ENCODE data around the gene SH3BP1.
"Not testable (repeated sequence)": the region's sequence is repeated elsewhere in the genome, so short reads cannot be mapped to it uniquely, and the experiment has no call there.

Gene SH3BP1

GRCh38 chr22:37675930-37676735, 36.7 kb downstream of the SH3BP1 start:
- no peak for DNase-seq (ENCODE audit: low read depth in 2 of 3, low spot score in 1 of 3)

- peak; percentile 89 to 94 (median 90) for DNase-seq (ENCODE audit: low read depth in 2 of 3, low spot score in 1 of 3)
These were observed 37.4 kb downstream of the SH3BP1 start for GRCh38 chr22:37676736-37677492.

- no peak for DNase-seq (ENCODE audit: low read depth in 2 of 3, low spot score in 1 of 3)
These were observed 38.1 kb downstream of the SH3BP1 start for GRCh38 chr22:37677493-37677974.

- no peak for DNase-seq (ENCODE audit: low read depth in 2 of 3, low spot score in 1 of 3)
These were observed 38.9 kb downstream of the SH3BP1 start for GRCh38 chr22:37678372-37678771.

- DNase-seq (ENCODE audit: low read depth in 2 of 3, low spot score in 1 of 3), result no peak
These were observed 40.2 kb downstream of the SH3BP1 start for GRCh38 chr22:37679670-37680069.

- no peak for DNase-seq (ENCODE audit: low read depth in 2 of 3, low spot score in 1 of 3)
These were observed 40.9 kb downstream of the SH3BP1 start for GRCh38 chr22:37680191-37680851.

- no peak for DNase-seq (ENCODE audit: low read depth in 2 of 3, low spot score in 1 of 3)
These were observed 41.5 kb downstream of the SH3BP1 start for GRCh38 chr22:37681001-37681424.

- DNase-seq (ENCODE audit: low read depth in 2 of 3, low spot score in 1 of 3), result peak; percentile 64 to 77 (median 70)
These were observed 42.1 kb downstream of the SH3BP1 start for GRCh38 chr22:37681556-37682049.

GRCh38 chr22:37684803-37685615, 45.5 kb downstream of the SH3BP1 start:
- no peak for DNase-seq (ENCODE audit: low read depth in 2 of 3, low spot score in 1 of 3)

- DNase-seq (ENCODE audit: low read depth in 2 of 3, low spot score in 1 of 3), result peak; percentile 59 to 76 (median 68)
These were observed 46.8 kb downstream of the SH3BP1 start, which contains the start of gene NOL12 for GRCh38 chr22:37686002-37686982. TSS of gene NOL12 (plus strand) at chr22:37686343. CDS start at chr22:37686393, 50 bp downstream.

- no peak for DNase-seq (ENCODE audit: low read depth in 2 of 3, low spot score in 1 of 3)
These were observed 50.9 kb downstream of the SH3BP1 start for GRCh38 chr22:37690407-37690806.

- no peak for DNase-seq (ENCODE audit: low read depth in 2 of 3, low spot score in 1 of 3)
These were observed 51.5 kb downstream of the SH3BP1 start for GRCh38 chr22:37690901-37691504.

GRCh38 chr22:37692627-37693285, 53.3 kb downstream of the SH3BP1 start:
- no peak for DNase-seq (ENCODE audit: low read depth in 2 of 3, low spot score in 1 of 3)

- not testable (repeated sequence) for DNase-seq (ENCODE audit: low read depth in 2 of 3, low spot score in 1 of 3)
These were observed 54.7 kb downstream of the SH3BP1 start for GRCh38 chr22:37694131-37694530.

GRCh38 chr22:37696260-37696656, 56.8 kb downstream of the SH3BP1 start:
- not testable (repeated sequence) for DNase-seq (ENCODE audit: low read depth in 2 of 3, low spot score in 1 of 3)

GRCh38 chr22:37696657-37697537, 57.4 kb downstream of the SH3BP1 start, which contains the start of gene TRIOBP:
TSS of gene TRIOBP (plus strand) at chr22:37697048. CDS start at chr22:37701366, 4,318 bp downstream.
- peak; percentile 82 to 85 (median 84) for DNase-seq (ENCODE audit: low read depth in 2 of 3, low spot score in 1 of 3)

GRCh38 chr22:37697538-37697835, 58.0 kb downstream of the SH3BP1 start:
- DNase-seq (ENCODE audit: low read depth in 2 of 3, low spot score in 1 of 3), result no peak
